ENCODE measurements around the gene MRPL1. TPM values are rescaled to one million over a fixed set of nuclear protein-coding genes. Genes with fewer than 3 reads are reported as not detected.

The MRPL1 gene
- total RNA-seq, 2 donors from 2014 or later, result 12.2 to 23.4 TPM

- H3K4me3 ChIP-seq, result no peak overlapping the region
- no peak for TF ChIP-seq POLR2A (IDR thresholded peaks at IDR 0.05)
- TF ChIP-seq CTCF (IDR thresholded peaks at IDR 0.05), result no peak
- H3K9me3 ChIP-seq, result no peaks in the 10 kb centered on the region
- no peak for ATAC-seq
- no peak for DNase-seq
- WGBS, 2 donors, result 78 to 79% methylated on average over 3 of the region's 3 CpGs
- intact Hi-C loops (cut with DNase I), result no loop called here
- H3K36me3 ChIP-seq (replicated peaks in 1 of 2; ENCODE audit: insufficient read depth in 1 of 2, low read depth in 2 of 2), result no peaks in the 10 kb centered on the region
- no peak overlapping the region for H3K27ac ChIP-seq
- H3K27me3 ChIP-seq, result no peaks in the 10 kb centered on the region
- no peaks in the 10 kb centered on the region for H3K4me1 ChIP-seq
Measured at GRCh38 chr4:77845929-77846328, 16.7 kb upstream of the MRPL1 start.

DNA sequence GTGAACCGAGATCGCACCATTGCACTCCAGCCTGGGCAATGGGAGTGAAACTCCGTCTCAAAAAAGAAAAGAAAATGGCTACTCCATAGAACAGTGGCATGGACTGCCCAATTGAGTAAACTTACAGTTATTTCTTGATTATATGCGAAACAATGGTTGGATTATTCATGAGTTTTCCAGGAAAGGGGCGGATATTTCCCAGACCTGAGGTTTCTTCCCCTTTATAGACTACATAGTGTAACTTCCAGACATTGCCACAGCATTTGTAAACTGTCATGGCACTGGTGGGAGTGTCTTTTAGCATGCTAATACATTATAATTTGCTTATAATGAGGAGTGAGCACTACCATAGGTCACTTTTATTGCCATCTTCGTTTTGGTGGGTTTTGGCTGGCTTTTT lies 14.1 kb upstream of the MRPL1 start:
- no peaks in the 10 kb centered on the region for H3K9me3 ChIP-seq
- H3K4me1 ChIP-seq, result no peaks in the 10 kb centered on the region
- intact Hi-C loops (cut with DNase I), result no loop called here
- DNase-seq, result no peak
- no peak overlapping the region for H3K4me3 ChIP-seq
- no peak overlapping the region for H3K27ac ChIP-seq
- TF ChIP-seq CTCF (IDR thresholded peaks at IDR 0.05) (no peak), POLR2A (IDR thresholded peaks at IDR 0.05) (no peak)
- no peaks in the 10 kb centered on the region for H3K36me3 ChIP-seq (replicated peaks in 1 of 2; ENCODE audit: insufficient read depth in 1 of 2, low read depth in 2 of 2)
- WGBS, 2 donors, result 83 to 86% methylated on average over 6 of the region's 6 CpGs
- no peaks in the 10 kb centered on the region for H3K27me3 ChIP-seq
- ATAC-seq, result no peak

DNA sequence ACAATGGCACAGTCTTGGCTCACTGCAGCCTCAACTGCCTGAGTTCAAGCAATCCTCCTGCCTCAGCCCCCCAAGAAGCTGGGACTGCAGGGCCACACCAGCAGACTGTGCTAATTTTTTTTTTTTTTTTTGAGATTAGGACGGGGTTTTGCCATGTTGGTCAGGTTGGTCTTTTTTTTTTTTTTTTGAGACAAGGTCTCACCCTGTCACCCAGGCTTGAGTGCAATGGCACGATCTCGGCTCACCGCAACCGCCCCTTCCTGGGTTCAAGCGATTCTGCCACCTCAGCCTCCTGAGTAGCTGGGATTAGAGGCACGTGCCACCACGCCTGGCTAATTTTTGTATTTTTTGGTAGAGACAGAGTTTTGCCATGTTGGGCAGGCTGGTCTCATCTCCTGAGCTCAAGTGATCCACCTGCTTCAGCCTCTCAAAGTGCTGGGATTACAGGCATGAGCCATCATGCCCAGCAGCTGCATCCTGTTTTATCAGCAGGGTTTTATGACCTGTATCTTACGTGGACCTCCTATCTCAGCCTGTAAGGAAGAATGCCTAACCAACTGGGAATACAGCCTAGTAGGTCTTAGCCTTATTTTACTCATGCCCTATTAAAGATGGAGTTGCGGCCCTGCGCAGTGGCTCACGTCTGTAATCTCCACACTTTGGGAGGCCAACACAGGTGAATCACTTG lies 13.2 kb upstream of the MRPL1 start:
- no peaks in the 10 kb centered on the region for H3K27me3 ChIP-seq
- H3K4me1 ChIP-seq, result no peaks in the 10 kb centered on the region
- no peak overlapping the region for H3K4me3 ChIP-seq
- H3K27ac ChIP-seq, result no peak overlapping the region
- DNase-seq, result no peak
- WGBS, 2 donors, result 82 to 83% methylated on average over 12 of the region's 12 CpGs
- H3K36me3 ChIP-seq (replicated peaks in 1 of 2; ENCODE audit: insufficient read depth in 1 of 2, low read depth in 2 of 2), result no peaks in the 10 kb centered on the region
- intact Hi-C loops (cut with DNase I), result no loop called here
- no peak for ATAC-seq
- TF ChIP-seq POLR2A (IDR thresholded peaks at IDR 0.05) (no peak), CTCF (IDR thresholded peaks at IDR 0.05) (no peak)
- H3K9me3 ChIP-seq, result no peaks in the 10 kb centered on the region

- WGBS, 2 donors, result 60 to 62% methylated on average over 7 of the region's 7 CpGs
- H3K27me3 ChIP-seq, result no peaks in the 10 kb centered on the region
- peak in 1 of 4 donors; percentile 9 for DNase-seq
- no peak overlapping the region for H3K27ac ChIP-seq
- intact Hi-C loops (cut with DNase I), result no loop called here
- no peaks in the 10 kb centered on the region for H3K4me1 ChIP-seq
- H3K36me3 ChIP-seq (replicated peaks in 1 of 2; ENCODE audit: insufficient read depth in 1 of 2, low read depth in 2 of 2), result no peaks in the 10 kb centered on the region
- no peak for ATAC-seq
- no peaks in the 10 kb centered on the region for H3K9me3 ChIP-seq
- TF ChIP-seq CTCF (IDR thresholded peaks at IDR 0.05) (no peak), POLR2A (IDR thresholded peaks at IDR 0.05) (no peak)
- no peak overlapping the region for H3K4me3 ChIP-seq
Measured at GRCh38 chr4:77852892-77853495, 9.6 kb upstream of the MRPL1 start.

All from body of pancreas (tissue), 4 donors.